Large intestine (tissue), 3 donors: Measurements from ENCODE around the gene SAMD15. TPM values are rescaled to one million over a fixed set of nuclear protein-coding genes. Genes with fewer than 3 reads are reported as not detected.

Source experiments
- DNase-seq, 2 donors: peaks; one replicate each; pipeline versions ENCODE4 v3.0.0 to v3.0.0-alpha.2; 2013
- H3K27ac ChIP-seq: one replicate; pipeline ENCODE4 v1.5.1; 2013; ENCODE audit warnings: low read length
- H3K27me3 ChIP-seq: 2 replicates; pipeline ENCODE4 v1.6.1; 2013; ENCODE audit warnings: low read length; ENCODE audit not compliant: control insufficient read depth, insufficient read depth
- H3K36me3 ChIP-seq: 2 replicates; pipeline ENCODE4 v1.6.1; 2013; ENCODE audit warnings: low read length; ENCODE audit not compliant: control insufficient read depth, insufficient read depth
- H3K4me1 ChIP-seq: one replicate; pipeline ENCODE4 v1.6.1; 2013; ENCODE audit warnings: low read length; ENCODE audit not compliant: control insufficient read depth, insufficient read depth
- H3K4me3 ChIP-seq: one replicate; pipeline ENCODE4 v1.5.1; 2013; ENCODE audit warnings: low read length
- H3K9me3 ChIP-seq: one replicate; pipeline ENCODE4 v1.6.1; 2013; ENCODE audit warnings: mild to moderate bottlenecking, low read depth, low read length, moderate library complexity; ENCODE audit not compliant: control insufficient read depth
- WGBS: methylation state at CpG from one replicate; pipeline ENCODE4 v1.1.5; 2013; ENCODE audit warnings: low lambda C conversion rate; ENCODE audit not compliant: insufficient coverage; 5-methylcytosine and 5-hydroxymethylcytosine counted together
- polyA plus RNA-seq: library from polyadenylated mRNA; unstranded; fragments of 120-200 nt; gene quantifications from one replicate; pipeline ENCODE4 v1.2.1, GENCODE V29; 2013

Gene SAMD15
- polyA plus RNA-seq, 1 donor, result 1.6 TPM

GRCh38 chr14:77344377-77344996 lies 32.7 kb upstream of the SAMD15 start:
- H3K4me1 ChIP-seq, result no peaks in the 10 kb centered on the region
- H3K27me3 ChIP-seq, result no peaks in the 10 kb centered on the region
- no peaks in the 10 kb centered on the region for H3K9me3 ChIP-seq
- no peak for DNase-seq
- 100% methylated on average over 2 of the region's 3 CpGs for WGBS
- peaks cover 35% of the 10 kb centered on the region for H3K36me3 ChIP-seq
- no peak overlapping the region for H3K27ac ChIP-seq
- no peak overlapping the region for H3K4me3 ChIP-seq

GRCh38 chr14:77346495-77346894 lies 30.7 kb upstream of the SAMD15 start:
- H3K27ac ChIP-seq, result no peak overlapping the region
- no peak for DNase-seq
- H3K27me3 ChIP-seq, result no peaks in the 10 kb centered on the region
- no peaks in the 10 kb centered on the region for H3K9me3 ChIP-seq
- H3K36me3 ChIP-seq, result peaks cover 34% of the 10 kb centered on the region
- H3K4me1 ChIP-seq, result no peaks in the 10 kb centered on the region
- H3K4me3 ChIP-seq, result no peak overlapping the region
- no CpG with 5 or more reads among the region's 2 CpGs for WGBS

- no peak overlapping the region for H3K4me3 ChIP-seq
- no peaks in the 10 kb centered on the region for H3K27me3 ChIP-seq
- 100% methylated on average over 1 of the region's 3 CpGs for WGBS
- H3K9me3 ChIP-seq, result no peaks in the 10 kb centered on the region
- peaks cover 22% of the 10 kb centered on the region for H3K36me3 ChIP-seq
- no peak for DNase-seq
- H3K27ac ChIP-seq, result no peak overlapping the region
- no peaks in the 10 kb centered on the region for H3K4me1 ChIP-seq
Observed at GRCh38 chr14:77347751-77348150, 29.4 kb upstream of the SAMD15 start.

- H3K27ac ChIP-seq, result no peak overlapping the region
- peaks cover 12% of the 10 kb centered on the region for H3K36me3 ChIP-seq
- no peaks in the 10 kb centered on the region for H3K27me3 ChIP-seq
- H3K4me3 ChIP-seq, result no peak overlapping the region
- H3K9me3 ChIP-seq, result no peaks in the 10 kb centered on the region
- no peak for DNase-seq
- H3K4me1 ChIP-seq, result no peaks in the 10 kb centered on the region
- 100% methylated on average over 1 of the region's 5 CpGs for WGBS
Observed at GRCh38 chr14:77353469-77354141, 23.6 kb upstream of the SAMD15 start.

DNA sequence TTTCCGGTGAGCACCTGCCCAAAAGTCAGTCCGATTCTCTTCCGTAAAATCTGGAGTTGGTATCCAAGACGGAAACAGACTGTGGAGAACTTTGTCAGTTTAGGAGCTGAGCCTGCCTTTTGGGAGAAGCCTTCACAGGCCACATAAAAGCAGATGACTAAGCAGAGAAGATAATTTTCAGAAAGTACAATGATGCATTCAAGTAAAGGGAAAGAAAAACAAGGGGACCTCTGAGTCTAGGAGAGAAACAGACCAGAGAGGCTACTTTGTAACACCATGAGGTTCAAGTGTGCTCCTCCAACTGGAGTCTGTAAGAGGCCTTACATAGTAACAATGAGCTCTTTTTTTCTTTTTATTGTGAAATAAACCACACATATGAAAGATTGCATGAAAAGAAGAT lies 21.4 kb upstream of the SAMD15 start:
- WGBS, result 100% methylated on average over 1 of the region's 4 CpGs
- Histone ChIP-seq H3K27me3 (no peaks in the 10 kb centered on the region), H3K27ac (no peak overlapping the region), H3K9me3 (no peaks in the 10 kb centered on the region), H3K4me1 (no peaks in the 10 kb centered on the region), H3K4me3 (no peak overlapping the region), H3K36me3 (peaks cover 2% of the 10 kb centered on the region)
- DNase-seq, result no peak

- no peaks in the 10 kb centered on the region for H3K4me1 ChIP-seq
- no peak overlapping the region for H3K4me3 ChIP-seq
- DNase-seq, result no peak
- no peaks in the 10 kb centered on the region for H3K27me3 ChIP-seq
- no peaks in the 10 kb centered on the region for H3K36me3 ChIP-seq
- 95% methylated on average over 4 of the region's 4 CpGs for WGBS
- H3K9me3 ChIP-seq, result no peaks in the 10 kb centered on the region
- H3K27ac ChIP-seq, result no peak overlapping the region
Observed at GRCh38 chr14:77356899-77357298, 20.3 kb upstream of the SAMD15 start.

GRCh38 chr14:77359626-77360025 lies 17.6 kb upstream of the SAMD15 start:
- 86% methylated on average over 1 of the region's 1 CpG for WGBS
- H3K4me3 ChIP-seq, result no peak overlapping the region
- no peaks in the 10 kb centered on the region for H3K9me3 ChIP-seq
- H3K27ac ChIP-seq, result no peak overlapping the region
- H3K36me3 ChIP-seq, result no peaks in the 10 kb centered on the region
- H3K4me1 ChIP-seq, result no peaks in the 10 kb centered on the region
- DNase-seq, result no peak
- H3K27me3 ChIP-seq, result no peaks in the 10 kb centered on the region

- Histone ChIP-seq H3K27me3 (no peaks in the 10 kb centered on the region), H3K9me3 (no peaks in the 10 kb centered on the region), H3K36me3 (no peaks in the 10 kb centered on the region), H3K4me1 (no peaks in the 10 kb centered on the region), H3K27ac (no peak overlapping the region), H3K4me3 (no peak overlapping the region)
- no peak for DNase-seq
- WGBS, result no CpG with 5 or more reads among the region's 3 CpGs
Observed at GRCh38 chr14:77364146-77364545, 13.0 kb upstream of the SAMD15 start.

GRCh38 chr14:77369285-77369684 lies 7.9 kb upstream of the SAMD15 start:
- no peak overlapping the region for H3K4me3 ChIP-seq
- H3K9me3 ChIP-seq, result no peaks in the 10 kb centered on the region
- H3K27ac ChIP-seq, result no peak overlapping the region
- H3K36me3 ChIP-seq, result no peaks in the 10 kb centered on the region
- H3K4me1 ChIP-seq, result no peaks in the 10 kb centered on the region
- no CpG with 5 or more reads among the region's 1 CpG for WGBS
- DNase-seq, result no peak
- no peaks in the 10 kb centered on the region for H3K27me3 ChIP-seq

DNA sequence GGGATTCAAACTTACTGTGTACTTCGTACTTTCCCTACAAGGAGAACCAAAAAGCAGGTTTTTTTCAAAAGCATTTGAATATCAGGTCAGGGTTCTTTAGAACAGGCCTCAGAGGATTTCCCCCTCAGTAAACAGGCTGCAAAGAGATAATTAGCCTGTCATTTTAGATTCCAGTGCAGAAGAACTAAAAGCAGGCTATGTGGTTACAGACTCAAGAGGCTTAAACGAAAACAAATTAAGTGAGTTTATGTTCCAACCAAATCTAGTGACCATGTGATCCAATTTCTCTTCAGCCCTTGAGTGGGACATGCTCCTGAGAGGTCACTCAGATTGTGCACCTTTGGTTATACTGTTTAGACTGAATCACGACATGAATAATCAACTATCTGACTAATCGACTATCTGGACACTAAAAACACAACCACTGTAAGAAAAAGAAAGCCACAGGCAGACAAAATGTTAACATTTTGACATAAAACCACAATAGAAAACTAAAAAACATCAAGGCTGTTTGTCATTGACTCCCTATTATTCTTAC lies 4.8 kb upstream of the SAMD15 start:
- H3K9me3 ChIP-seq, result no peaks in the 10 kb centered on the region
- DNase-seq, result peak in 1 of 2 donors; percentile 59
- no CpG with 5 or more reads among the region's 4 CpGs for WGBS
- no peaks in the 10 kb centered on the region for H3K36me3 ChIP-seq
- H3K4me3 ChIP-seq, result no peak overlapping the region
- H3K27me3 ChIP-seq, result no peaks in the 10 kb centered on the region
- no peaks in the 10 kb centered on the region for H3K4me1 ChIP-seq
- peak overlapping the region; percentile 26 for H3K27ac ChIP-seq
